A549 (cell line): Measurements from ENCODE around the gene PCGF3. TPM values are rescaled to one million over a fixed set of nuclear protein-coding genes. Genes with fewer than 3 reads are reported as not detected.

Experiments
- ATAC-seq, 2 experiments: fragments of 200-7000 bp in 1 of 2; fragments of >200 bp in 1 of 2; cut with Nextera tagmentation in 1 of 2; cut with Tn5 transposase in 1 of 2; 3 replicates each; pipeline versions ENCODE4 v1.8.0 to v1.9.1; 2018 to 2020; ENCODE audit warnings: mild to moderate bottlenecking in 1 of 2, moderate library complexity in 1 of 2
- CTCF ChIA-PET: fragments of 300-600 bp; sonication (Branson Sonifier 250); formaldehyde crosslinking; extraction: SDS; loops from one replicate; lab custom pipeline; 2021; ENCODE audit warnings: antibody characterized with exemption, inconsistent platforms; lab: Yijun Ruan, JAX
- POLR2A ChIA-PET: fragments of 350-600 bp; formaldehyde crosslinking; extraction: SDS; loops from one replicate; lab custom pipeline; 2021; ENCODE audit warnings: antibody characterized with exemption, inconsistent platforms; lab: Yijun Ruan, JAX
- DNase-seq, 2 experiments: peaks; one replicate each; pipeline versions ENCODE4 v3.0.0 to v3.0.0-alpha.2; 2011 to 2016; ENCODE audit warnings: low read depth in 1 of 2, low spot score in 1 of 2
- FAIRE-seq: peaks from 2 replicates; lab custom pipeline; 2011; peaks lifted over from hg19 to GRCh38; lab: Jason Lieb, UNC
- H3K27ac ChIP-seq, 2 experiments: fragments of >200 bp; sonication (Bioruptor Twin); formaldehyde crosslinking; 3 replicates each; pipeline ENCODE4 v1.5.1; 2016 to 2017
- H3K4me1 ChIP-seq: fragments of >200 bp; sonication (Bioruptor Twin); formaldehyde crosslinking; 3 replicates; pipeline ENCODE4 v1.6.1; 2016
- H3K4me2 ChIP-seq: fragments of >200 bp; sonication (Bioruptor Twin); formaldehyde crosslinking; 3 replicates; pipeline ENCODE4 v1.6.1; 2016
- H3K4me3 ChIP-seq: fragments of >200 bp; sonication (Bioruptor Twin); formaldehyde crosslinking; 3 replicates; pipeline ENCODE4 v1.5.1; 2016
- H3K9me3 ChIP-seq: fragments of >200 bp; sonication (Bioruptor Twin); formaldehyde crosslinking; 3 replicates; pipeline ENCODE4 v1.6.1; 2016
- CBX8 ChIP-seq: fragments of 200-600 bp; sonication (generic); IDR thresholded peaks from 2 replicates; pipeline ENCODE4 v1.6.1; 2016
- CEBPB ChIP-seq, 2 experiments: fragments of >200 bp in 1 of 2; sonication (Bioruptor Twin) in 1 of 2; formaldehyde crosslinking in 1 of 2; IDR thresholded peaks; 2 replicates each; pipeline ENCODE4 v1.6.1; 2012 to 2016
- CHD4 ChIP-seq: fragments of 200-600 bp; sonication (generic); IDR thresholded peaks from 2 replicates; pipeline ENCODE4 v1.6.1; 2016; ENCODE audit warnings: antibody characterized with exemption, mild to moderate bottlenecking, borderline replicate concordance
- EHMT2 ChIP-seq: fragments of 200-600 bp; sonication (generic); IDR thresholded peaks from 2 replicates; pipeline ENCODE4 v1.6.1; 2016; ENCODE audit warnings: antibody characterized with exemption, low read depth, mild to moderate bottlenecking, moderate library complexity
- ESRRA ChIP-seq: fragments of 150-350 bp; IDR thresholded peaks from 2 replicates; pipeline ENCODE4 v1.6.1; 2014; ENCODE audit warnings: mild to moderate bottlenecking, low read length, borderline replicate concordance
- FOSL2 ChIP-seq, 2 experiments: fragments of 450-650 bp in 1 of 2; fragments of >200 bp in 1 of 2; sonication (Bioruptor Twin) in 1 of 2; formaldehyde crosslinking; IDR thresholded peaks; 2 replicates each; pipeline versions ENCODE4 v1.5.0 to v1.6.1; 2016 to 2020; ENCODE audit warnings: mild to moderate bottlenecking in 1 of 2, moderate library complexity in 1 of 2
- HOXA7 ChIP-seq: fragments of 250-450 bp; sonication (Bioruptor Pico); IDR thresholded peaks from 2 replicates; pipeline ENCODE4 v1.5.0; 2020; ENCODE audit warnings: mild to moderate bottlenecking, moderate library complexity
- HOXB13 ChIP-seq: fragments of 250-450 bp; sonication (Bioruptor Pico); IDR thresholded peaks from 2 replicates; pipeline ENCODE4 v1.5.0; 2020; ENCODE audit warnings: low read depth, mild to moderate bottlenecking, moderate library complexity
- HOXB5 ChIP-seq: fragments of 250-450 bp; sonication (Bioruptor Pico); IDR thresholded peaks from 2 replicates; pipeline ENCODE4 v1.5.0; 2020; ENCODE audit warnings: mild to moderate bottlenecking, moderate library complexity
- JUN ChIP-seq, 2 experiments: fragments of >200 bp; sonication (Bioruptor Twin); formaldehyde crosslinking; IDR thresholded peaks; 2 replicates in 1 of 2; 3 replicates in 1 of 2; pipeline ENCODE4 v1.6.1; 2016 to 2017
- MAZ ChIP-seq: fragments of 150-350 bp; IDR thresholded peaks from 2 replicates; pipeline ENCODE4 v1.6.1; 2014; ENCODE audit warnings: antibody characterized with exemption, low read depth, low read length, borderline replicate concordance
- NFE2L2 ChIP-seq: fragments of 150-350 bp; conservative IDR thresholded peaks from 2 replicates; pipeline ENCODE4 v1.6.1; 2014; ENCODE audit warnings: low read length
- NPAS2 ChIP-seq: fragments of 250-450 bp; sonication (Bioruptor Pico); IDR thresholded peaks from 2 replicates; pipeline ENCODE4 v1.8.0; 2022; ENCODE audit warnings: mild to moderate bottlenecking, moderate library complexity, borderline replicate concordance
- POLR2A ChIP-seq: IDR thresholded peaks from 2 replicates; pipeline ENCODE4 v1.6.1; 2012; ENCODE audit warnings: mild to moderate bottlenecking, low read length
- RFX5 ChIP-seq: fragments of 450-650 bp; IDR thresholded peaks from 2 replicates; pipeline ENCODE4 v1.7.1; 2014; ENCODE audit warnings: antibody characterized with exemption, mild to moderate bottlenecking, moderate library complexity
- SREBF2 ChIP-seq: fragments of 450-650 bp; IDR thresholded peaks from 2 replicates; pipeline ENCODE4 v1.6.1; 2014; ENCODE audit warnings: mild to moderate bottlenecking, moderate library complexity
- WGBS: methylation state at CpG from one replicate; pipeline ENCODE4 v1.1.6; 2017; ENCODE audit errors: missing lambda C conversion rate; 5-methylcytosine and 5-hydroxymethylcytosine counted together
- polyA plus RNA-seq, 4 experiments: library from polyadenylated mRNA; depleted of rRNA in 3 of 4; stranded (reverse); fragments of >200 nt; fragmentation: RNase III in 1 of 4; extraction: RNeasy Plus Mini Kit Qiagen cat#74134 plus additional on column Dnase treatment in 1 of 4; gene quantifications; 2 replicates in 3 of 4; 3 replicates in 1 of 4; pipeline ENCODE4 v1.2.3, GENCODE V29; 2011 to 2017
- TF ChIP-seq, protein P1 (sequence below): fragments of 200-600 bp; sonication (generic); IDR thresholded peaks from 2 replicates; pipeline ENCODE4 v1.6.1; 2016; ENCODE audit warnings: antibody characterized with exemption, mild to moderate bottlenecking, moderate library complexity
- TF ChIP-seq, protein P2 (sequence below): fragments of >200 bp; sonication (Bioruptor Twin); formaldehyde crosslinking; IDR thresholded peaks from 3 replicates; pipeline ENCODE4 v1.6.1; 2016
- TF ChIP-seq, protein P3 (sequence below): IDR thresholded peaks from 2 replicates; pipeline ENCODE4 v1.6.1; 2012
- TF ChIP-seq, protein P4 (sequence below): fragments of >200 bp; sonication (Bioruptor Twin); formaldehyde crosslinking; IDR thresholded peaks from 3 replicates; pipeline ENCODE4 v1.5.1; 2016

PCGF3 gene
- polyA plus RNA-seq, 2 of the 4 experiments (the other 2 are of a cell fraction): 15.9 to 21.0 TPM

GRCh38 chr4:797066-797465 lies 91.4 kb downstream of the PCGF3 start (continued):
- TF ChIP-seq, protein P1, sequence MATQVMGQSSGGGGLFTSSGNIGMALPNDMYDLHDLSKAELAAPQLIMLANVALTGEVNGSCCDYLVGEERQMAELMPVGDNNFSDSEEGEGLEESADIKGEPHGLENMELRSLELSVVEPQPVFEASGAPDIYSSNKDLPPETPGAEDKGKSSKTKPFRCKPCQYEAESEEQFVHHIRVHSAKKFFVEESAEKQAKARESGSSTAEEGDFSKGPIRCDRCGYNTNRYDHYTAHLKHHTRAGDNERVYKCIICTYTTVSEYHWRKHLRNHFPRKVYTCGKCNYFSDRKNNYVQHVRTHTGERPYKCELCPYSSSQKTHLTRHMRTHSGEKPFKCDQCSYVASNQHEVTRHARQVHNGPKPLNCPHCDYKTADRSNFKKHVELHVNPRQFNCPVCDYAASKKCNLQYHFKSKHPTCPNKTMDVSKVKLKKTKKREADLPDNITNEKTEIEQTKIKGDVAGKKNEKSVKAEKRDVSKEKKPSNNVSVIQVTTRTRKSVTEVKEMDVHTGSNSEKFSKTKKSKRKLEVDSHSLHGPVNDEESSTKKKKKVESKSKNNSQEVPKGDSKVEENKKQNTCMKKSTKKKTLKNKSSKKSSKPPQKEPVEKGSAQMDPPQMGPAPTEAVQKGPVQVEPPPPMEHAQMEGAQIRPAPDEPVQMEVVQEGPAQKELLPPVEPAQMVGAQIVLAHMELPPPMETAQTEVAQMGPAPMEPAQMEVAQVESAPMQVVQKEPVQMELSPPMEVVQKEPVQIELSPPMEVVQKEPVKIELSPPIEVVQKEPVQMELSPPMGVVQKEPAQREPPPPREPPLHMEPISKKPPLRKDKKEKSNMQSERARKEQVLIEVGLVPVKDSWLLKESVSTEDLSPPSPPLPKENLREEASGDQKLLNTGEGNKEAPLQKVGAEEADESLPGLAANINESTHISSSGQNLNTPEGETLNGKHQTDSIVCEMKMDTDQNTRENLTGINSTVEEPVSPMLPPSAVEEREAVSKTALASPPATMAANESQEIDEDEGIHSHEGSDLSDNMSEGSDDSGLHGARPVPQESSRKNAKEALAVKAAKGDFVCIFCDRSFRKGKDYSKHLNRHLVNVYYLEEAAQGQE: no peak
- TF ChIP-seq ESRRA: no peak
- TF ChIP-seq CHD4: no peak
- TF ChIP-seq CBX8: no peak
- no peak for TF ChIP-seq FOSL2 (IDR thresholded peaks at IDR 0.05)
- TF ChIP-seq FOSL2 (CRISPR knock-in tag; IDR thresholded peaks at IDR 0.05): no peak
- no peak for TF ChIP-seq HOXB13 (CRISPR knock-in tag)
- TF ChIP-seq RFX5: no peak
- TF ChIP-seq, protein P2, sequence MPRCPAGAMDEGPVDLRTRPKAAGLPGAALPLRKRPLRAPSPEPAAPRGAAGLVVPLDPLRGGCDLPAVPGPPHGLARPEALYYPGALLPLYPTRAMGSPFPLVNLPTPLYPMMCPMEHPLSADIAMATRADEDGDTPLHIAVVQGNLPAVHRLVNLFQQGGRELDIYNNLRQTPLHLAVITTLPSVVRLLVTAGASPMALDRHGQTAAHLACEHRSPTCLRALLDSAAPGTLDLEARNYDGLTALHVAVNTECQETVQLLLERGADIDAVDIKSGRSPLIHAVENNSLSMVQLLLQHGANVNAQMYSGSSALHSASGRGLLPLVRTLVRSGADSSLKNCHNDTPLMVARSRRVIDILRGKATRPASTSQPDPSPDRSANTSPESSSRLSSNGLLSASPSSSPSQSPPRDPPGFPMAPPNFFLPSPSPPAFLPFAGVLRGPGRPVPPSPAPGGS: no peak
- no peak for TF ChIP-seq HOXB5
- TF ChIP-seq, all 56 proteins: peak for 0

- TF ChIP-seq, protein P3, sequence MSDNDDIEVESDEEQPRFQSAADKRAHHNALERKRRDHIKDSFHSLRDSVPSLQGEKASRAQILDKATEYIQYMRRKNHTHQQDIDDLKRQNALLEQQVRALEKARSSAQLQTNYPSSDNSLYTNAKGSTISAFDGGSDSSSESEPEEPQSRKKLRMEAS: no peak
- TF ChIP-seq JUN (IDR thresholded peaks at IDR 0.05) (no peak), POLR2A (no peak), EHMT2 (no peak), HOXA7 (CRISPR knock-in tag) (no peak), CHD4 (no peak)
- TF ChIP-seq, all 56 proteins: peak for 0
- no peak for ATAC-seq
- DNase-seq: no peak
- WGBS: 78% methylated on average over 11 of the region's 13 CpGs
- Histone ChIP-seq H3K4me3 (no peak overlapping the region), H3K4me2 (no peak overlapping the region), H3K9me3 (no peaks in the 10 kb centered on the region; the same call in 2 of the 3 replicates), H3K27ac (no peak overlapping the region), H3K4me1 (no peaks in the 10 kb centered on the region)
- FAIRE-seq: no peak
- POLR2A ChIA-PET: no interaction called here
- CTCF ChIA-PET: interaction anchor here (1.0 kb wide), 1 partner anchor 59 kb away, joined by 3 read pairs; no protein-coding TSS in a partner anchor
Measured at GRCh38 chr4:801436-802124, 95.9 kb downstream of the PCGF3 start.

DNA sequence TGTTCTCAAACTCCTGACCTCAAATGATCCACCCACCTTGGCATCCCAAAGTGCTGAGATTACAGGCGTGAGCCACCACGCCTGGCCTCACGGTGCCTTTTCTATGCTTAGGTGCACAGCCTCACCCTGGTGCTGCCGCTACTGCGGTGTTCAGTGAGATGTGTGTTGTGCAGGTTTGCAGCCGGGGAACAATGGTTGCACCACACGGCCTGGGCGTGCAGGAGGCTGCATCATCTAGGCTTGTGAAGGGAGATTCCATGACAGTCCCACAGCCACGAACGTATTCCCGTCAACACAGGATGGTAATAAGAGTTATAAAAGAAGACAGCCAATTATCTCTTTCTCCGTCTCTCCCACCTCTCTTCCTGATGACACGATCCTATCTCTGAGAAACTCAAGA lies 98.3 kb downstream of the PCGF3 start:
- Histone ChIP-seq H3K9me3 (no peaks in the 10 kb centered on the region; the same call in 2 of the 3 replicates), H3K27ac (no peak overlapping the region), H3K4me1 (no peaks in the 10 kb centered on the region), H3K4me2 (no peak overlapping the region), H3K4me3 (no peak overlapping the region)
- CTCF ChIA-PET: no interaction called here
- POLR2A ChIA-PET: no interaction called here
- FAIRE-seq: no peak
- DNase-seq: no peak
- no peak for ATAC-seq
- WGBS: 76% methylated on average over 13 of the region's 13 CpGs
- TF ChIP-seq, protein P2: no peak
- TF ChIP-seq CEBPB (IDR thresholded peaks at IDR 0.05): no peak
- TF ChIP-seq, protein P3: no peak
- no peak for TF ChIP-seq SREBF2
- no peak for TF ChIP-seq NPAS2 (CRISPR knock-in tag)
- no peak for TF ChIP-seq NFE2L2
- TF ChIP-seq HOXB5: no peak
- TF ChIP-seq CHD4: no peak
- no peak for TF ChIP-seq JUN (IDR thresholded peaks at IDR 0.05)
- TF ChIP-seq HOXB13 (CRISPR knock-in tag): no peak
- TF ChIP-seq, protein P4, sequence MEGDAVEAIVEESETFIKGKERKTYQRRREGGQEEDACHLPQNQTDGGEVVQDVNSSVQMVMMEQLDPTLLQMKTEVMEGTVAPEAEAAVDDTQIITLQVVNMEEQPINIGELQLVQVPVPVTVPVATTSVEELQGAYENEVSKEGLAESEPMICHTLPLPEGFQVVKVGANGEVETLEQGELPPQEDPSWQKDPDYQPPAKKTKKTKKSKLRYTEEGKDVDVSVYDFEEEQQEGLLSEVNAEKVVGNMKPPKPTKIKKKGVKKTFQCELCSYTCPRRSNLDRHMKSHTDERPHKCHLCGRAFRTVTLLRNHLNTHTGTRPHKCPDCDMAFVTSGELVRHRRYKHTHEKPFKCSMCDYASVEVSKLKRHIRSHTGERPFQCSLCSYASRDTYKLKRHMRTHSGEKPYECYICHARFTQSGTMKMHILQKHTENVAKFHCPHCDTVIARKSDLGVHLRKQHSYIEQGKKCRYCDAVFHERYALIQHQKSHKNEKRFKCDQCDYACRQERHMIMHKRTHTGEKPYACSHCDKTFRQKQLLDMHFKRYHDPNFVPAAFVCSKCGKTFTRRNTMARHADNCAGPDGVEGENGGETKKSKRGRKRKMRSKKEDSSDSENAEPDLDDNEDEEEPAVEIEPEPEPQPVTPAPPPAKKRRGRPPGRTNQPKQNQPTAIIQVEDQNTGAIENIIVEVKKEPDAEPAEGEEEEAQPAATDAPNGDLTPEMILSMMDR: no peak
- no peak for TF ChIP-seq POLR2A
- TF ChIP-seq, protein P1: no peak
- TF ChIP-seq MAZ: no peak
- TF ChIP-seq HOXA7 (CRISPR knock-in tag): no peak
- no peak for TF ChIP-seq ESRRA
